GM23248 (cell line): Measurements from ENCODE around the gene SH3RF2.

Source experiments
- EZH2 ChIP-seq: fragments of 200-600 bp; sonication (generic); IDR thresholded peaks from 2 replicates; pipeline ENCODE4 v1.6.1; 2018; ENCODE audit warnings: antibody characterized with exemption, mild to moderate bottlenecking; ENCODE audit not compliant: insufficient read depth, poor library complexity, severe bottlenecking
- EZH2phosphoT487 ChIP-seq: fragments of 200-600 bp; sonication (generic); IDR thresholded peaks from 2 replicates; pipeline ENCODE4 v1.6.1; 2018; ENCODE audit warnings: antibody characterized with exemption, moderate library complexity, mild to moderate bottlenecking, low read depth; ENCODE audit not compliant: insufficient read depth

- TF ChIP-seq EZH2phosphoT487 (no peak), EZH2 (no peak)
Observed at GRCh38 chr5:145931718-145932117, 4.7 kb upstream of the SH3RF2 start.
